ENCODE results near the gene GPC5.

GPC5 gene

GRCh38 chr13:92187378-92187989 lies 789.1 kb downstream of the GPC5 start:
- Histone ChIP-seq H3K4me2 (ENCODE audit: low read length) (no peak overlapping the region), H2AFZ (ENCODE audit: low read length) (no peak overlapping the region), H3F3A (ENCODE audit: insufficient read depth, low read length) (no peaks in the 10 kb centered on the region), H3K9ac (ENCODE audit: low read length) (no peak overlapping the region), H3K4me1 (ENCODE audit: insufficient read depth, low read length, severe bottlenecking) (no peaks in the 10 kb centered on the region), H3K79me2 (ENCODE audit: insufficient read depth, low read length) (no peaks in the 10 kb centered on the region), H3K4me3 (ENCODE audit: low read depth, low read length, poor library complexity, severe bottlenecking) (no peak overlapping the region), H3K36me3 (ENCODE audit: insufficient read depth, low read length) (no peaks in the 10 kb centered on the region), H3K27ac (ENCODE audit: low read depth, low read length, poor library complexity, severe bottlenecking) (no peak overlapping the region), H3K9me2 (ENCODE audit: low read depth, low read length) (no peaks in the 10 kb centered on the region), H4K20me1 (ENCODE audit: insufficient read depth, low read length) (no peaks in the 10 kb centered on the region), H3K9me3 (ENCODE audit: low read length) (no peaks in the 10 kb centered on the region), H3K27me3 (ENCODE audit: insufficient read depth, low read length) (no peaks in the 10 kb centered on the region)
- TF ChIP-seq CTCF (IDR thresholded peaks at IDR 0.05; ENCODE audit: low read length) (peak; percentile 99), EZH2 (IDR thresholded peaks at IDR 0.05; ENCODE audit: borderline replicate concordance, low read length) (no peak)

- no peaks in the 10 kb centered on the region for H4K20me1 ChIP-seq (ENCODE audit: insufficient read depth, low read length)
- H3K9me2 ChIP-seq (ENCODE audit: low read depth, low read length) = no peaks in the 10 kb centered on the region
- no peak overlapping the region for H3K4me2 ChIP-seq (ENCODE audit: low read length)
- TF ChIP-seq CTCF (IDR thresholded peaks at IDR 0.05; ENCODE audit: low read length) = no peak
- TF ChIP-seq EZH2 (IDR thresholded peaks at IDR 0.05; ENCODE audit: borderline replicate concordance, low read length) = no peak
- no peak overlapping the region for H2AFZ ChIP-seq (ENCODE audit: low read length)
- no peaks in the 10 kb centered on the region for H3K36me3 ChIP-seq (ENCODE audit: insufficient read depth, low read length)
- no peaks in the 10 kb centered on the region for H3K27me3 ChIP-seq (ENCODE audit: insufficient read depth, low read length)
- H3K9ac ChIP-seq (ENCODE audit: low read length) = no peak overlapping the region
- no peak overlapping the region for H3K4me3 ChIP-seq (ENCODE audit: low read depth, low read length, poor library complexity, severe bottlenecking)
- no peaks in the 10 kb centered on the region for H3K4me1 ChIP-seq (ENCODE audit: insufficient read depth, low read length, severe bottlenecking)
- H3K9me3 ChIP-seq (ENCODE audit: low read length) = no peaks in the 10 kb centered on the region
- H3K79me2 ChIP-seq (ENCODE audit: insufficient read depth, low read length) = no peaks in the 10 kb centered on the region
- no peaks in the 10 kb centered on the region for H3F3A ChIP-seq (ENCODE audit: insufficient read depth, low read length)
- H3K27ac ChIP-seq (ENCODE audit: low read depth, low read length, poor library complexity, severe bottlenecking) = no peak overlapping the region
Measured at GRCh38 chr13:92188574-92188973, 790.2 kb downstream of the GPC5 start.

- no peak for TF ChIP-seq EZH2 (IDR thresholded peaks at IDR 0.05; ENCODE audit: borderline replicate concordance, low read length)
- no peak for TF ChIP-seq CTCF (IDR thresholded peaks at IDR 0.05; ENCODE audit: low read length)
- Histone ChIP-seq H3K4me1 (ENCODE audit: insufficient read depth, low read length, severe bottlenecking) (no peaks in the 10 kb centered on the region), H3K36me3 (ENCODE audit: insufficient read depth, low read length) (no peaks in the 10 kb centered on the region), H3K4me2 (ENCODE audit: low read length) (no peak overlapping the region), H3K79me2 (ENCODE audit: insufficient read depth, low read length) (no peaks in the 10 kb centered on the region), H3K9me2 (ENCODE audit: low read depth, low read length) (no peaks in the 10 kb centered on the region; the same call in 1 of the 2 replicates), H3K4me3 (ENCODE audit: low read depth, low read length, poor library complexity, severe bottlenecking) (no peak overlapping the region), H3K9me3 (ENCODE audit: low read length) (no peaks in the 10 kb centered on the region), H3K27me3 (ENCODE audit: insufficient read depth, low read length) (no peaks in the 10 kb centered on the region), H3K27ac (ENCODE audit: low read depth, low read length, poor library complexity, severe bottlenecking) (no peak overlapping the region), H3K9ac (ENCODE audit: low read length) (no peak overlapping the region), H4K20me1 (ENCODE audit: insufficient read depth, low read length) (no peaks in the 10 kb centered on the region), H2AFZ (ENCODE audit: low read length) (no peak overlapping the region), H3F3A (ENCODE audit: insufficient read depth, low read length) (no peaks in the 10 kb centered on the region)
Measured at GRCh38 chr13:92196591-92197256, 798.3 kb downstream of the GPC5 start.

Measured in OCI-LY1 (cell line).